Brain microvascular endothelial cell (primary cell): ENCODE data around the gene KRTAP9-3.

ENCODE experiments used
- DNase-seq: peaks from one replicate; pipeline ENCODE4 v3.0.0-alpha.2; 2020
- H3K27ac ChIP-seq: fragments of 250-450 bp; sonication (Bioruptor Pico); 2 replicates; pipeline ENCODE4 v1.5.1; 2020; ENCODE audit warnings: mild to moderate bottlenecking, moderate library complexity
- H3K27me3 ChIP-seq: fragments of 250-450 bp; sonication (Bioruptor Pico); replicated peaks from 2 replicates; pipeline ENCODE4 v1.5.1; 2020; ENCODE audit warnings: mild to moderate bottlenecking
- H3K36me3 ChIP-seq: fragments of 250-450 bp; sonication (Bioruptor Pico); replicated peaks from 2 replicates; pipeline ENCODE4 v1.5.1; 2020; ENCODE audit warnings: mild to moderate bottlenecking
- H3K4me3 ChIP-seq: 2 replicates; pipeline ENCODE4 v1.5.1; 2011; ENCODE audit warnings: low read depth, mild to moderate bottlenecking, control low read depth, low read length, moderate library complexity
- in situ Hi-C: cut with HindIII; loops from 2 replicates; pipeline ENCODE4 v1.10.0; 2017; ENCODE audit warnings: low sequenced_read_pairs, low pct_ligation_motif_present
- TF ChIP-seq, protein P1 (sequence below): IDR thresholded peaks from 2 replicates; pipeline ENCODE4 v1.5.1; 2011; ENCODE audit warnings: low read depth, mild to moderate bottlenecking, moderate library complexity, low read length, control low read depth, inconsistent platforms; ENCODE audit errors: missing control alignments

KRTAP9-3 gene

DNA sequence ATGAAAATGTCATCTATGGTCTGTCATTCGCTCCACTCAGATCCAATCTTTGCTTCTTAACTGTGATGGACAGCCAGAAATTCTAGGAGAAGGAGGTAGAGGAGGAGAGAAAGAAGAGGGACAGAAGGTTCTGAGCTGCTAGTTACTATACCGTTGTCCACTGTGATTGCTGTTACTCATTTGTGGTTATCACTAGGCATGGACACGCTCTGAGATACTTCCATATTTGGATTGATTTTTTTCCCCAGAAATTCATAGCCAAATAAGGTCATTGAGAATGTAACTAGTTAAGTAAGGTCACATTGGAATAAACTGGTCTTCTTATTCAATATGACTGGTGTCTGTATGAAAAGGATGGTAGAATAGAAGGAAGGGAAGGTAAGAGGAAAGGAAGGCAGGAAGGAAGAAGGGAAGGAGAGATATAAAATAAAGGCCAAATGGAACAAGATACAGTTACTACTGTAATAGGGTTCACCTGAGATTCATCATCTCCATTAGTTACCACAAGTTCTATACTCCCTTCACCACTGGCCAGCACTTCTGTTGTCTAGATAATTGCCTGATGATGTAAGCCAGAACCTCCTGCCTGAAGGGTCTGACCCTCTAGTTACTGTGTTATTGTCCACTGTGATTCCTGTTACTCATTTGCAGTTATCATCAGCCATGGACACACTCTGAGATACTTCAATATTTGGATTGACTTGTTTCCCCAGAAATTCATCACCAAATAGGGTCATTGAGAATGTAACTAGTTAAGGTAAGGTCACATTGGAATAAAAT, 46.1 kb downstream of the KRTAP9-3 start:
- Histone ChIP-seq H3K27me3 (no peaks in the 10 kb centered on the region), H3K4me3 (no peak overlapping the region), H3K27ac (no peak overlapping the region), H3K36me3 (no peaks in the 10 kb centered on the region)
- DNase-seq = no peak
- TF ChIP-seq, protein P1, sequence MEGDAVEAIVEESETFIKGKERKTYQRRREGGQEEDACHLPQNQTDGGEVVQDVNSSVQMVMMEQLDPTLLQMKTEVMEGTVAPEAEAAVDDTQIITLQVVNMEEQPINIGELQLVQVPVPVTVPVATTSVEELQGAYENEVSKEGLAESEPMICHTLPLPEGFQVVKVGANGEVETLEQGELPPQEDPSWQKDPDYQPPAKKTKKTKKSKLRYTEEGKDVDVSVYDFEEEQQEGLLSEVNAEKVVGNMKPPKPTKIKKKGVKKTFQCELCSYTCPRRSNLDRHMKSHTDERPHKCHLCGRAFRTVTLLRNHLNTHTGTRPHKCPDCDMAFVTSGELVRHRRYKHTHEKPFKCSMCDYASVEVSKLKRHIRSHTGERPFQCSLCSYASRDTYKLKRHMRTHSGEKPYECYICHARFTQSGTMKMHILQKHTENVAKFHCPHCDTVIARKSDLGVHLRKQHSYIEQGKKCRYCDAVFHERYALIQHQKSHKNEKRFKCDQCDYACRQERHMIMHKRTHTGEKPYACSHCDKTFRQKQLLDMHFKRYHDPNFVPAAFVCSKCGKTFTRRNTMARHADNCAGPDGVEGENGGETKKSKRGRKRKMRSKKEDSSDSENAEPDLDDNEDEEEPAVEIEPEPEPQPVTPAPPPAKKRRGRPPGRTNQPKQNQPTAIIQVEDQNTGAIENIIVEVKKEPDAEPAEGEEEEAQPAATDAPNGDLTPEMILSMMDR = no peak
- in situ Hi-C loops = no loop called here
